ENCODE measurements around the gene C1QTNF12. TPM values are rescaled to one million over a fixed set of nuclear protein-coding genes. Genes with fewer than 3 reads are reported as not detected.

Gene C1QTNF12
- total RNA-seq, 1 experiment from 2014 or later, result 4.4 TPM

- Histone ChIP-seq H3K56ac (ENCODE audit: insufficient read length, low read depth, low read length) (no peak overlapping the region), H3K4me1 (ENCODE audit: insufficient read depth, low read length) (no peaks in the 10 kb centered on the region), H3K27ac (ENCODE audit: insufficient read length, low read depth, low read length) (no peak overlapping the region), H3K9me3 (ENCODE audit: control insufficient read depth, low read depth, low read length) (no peaks in the 10 kb centered on the region), H4K5ac (ENCODE audit: insufficient read length, low read depth, low read length) (no peak overlapping the region), H3K18ac (ENCODE audit: insufficient read length, low read depth, low read length) (no peak overlapping the region), H4K8ac (replicated peaks; ENCODE audit: insufficient read length, low read depth, low read length) (no peak overlapping the region), H2BK5ac (ENCODE audit: insufficient read length, low read length) (no peak overlapping the region), H3K9ac (ENCODE audit: extremely low read depth, insufficient read length, low read length) (no peak overlapping the region), H3K23ac (ENCODE audit: insufficient read length, low read depth, low read length) (no peak overlapping the region), H3K27me3 (ENCODE audit: insufficient read depth, low read length) (no peaks in the 10 kb centered on the region), H3T11ph (ENCODE audit: low read length) (no peak overlapping the region), H3K79me1 (ENCODE audit: insufficient read depth, low read depth, low read length, poor library complexity, severe bottlenecking) (peaks cover 2% of the 10 kb centered on the region), H4K91ac (ENCODE audit: insufficient read length, low read depth, low read length) (no peak overlapping the region), H2BK15ac (ENCODE audit: low read depth, low read length) (no peak overlapping the region), H2AFZ (ENCODE audit: low read length) (no peak overlapping the region), H2BK20ac (ENCODE audit: low read depth, low read length, poor library complexity, severe bottlenecking) (no peak overlapping the region), H3K14ac (ENCODE audit: insufficient read depth, low read length) (no peak overlapping the region), H3K4me2 (ENCODE audit: insufficient read depth, insufficient read length, low read length) (no peak overlapping the region), H2BK12ac (ENCODE audit: insufficient read length, low read depth, low read length) (no peak overlapping the region), H2AK5ac (ENCODE audit: insufficient read length, low read length) (no peak overlapping the region), H3K4ac (ENCODE audit: low read depth, low read length) (no peak overlapping the region), H4K20me1 (ENCODE audit: control insufficient read depth, insufficient read depth, insufficient read length) (no peaks in the 10 kb centered on the region), H2BK120ac (ENCODE audit: low read depth, low read length, poor library complexity, severe bottlenecking) (no peak overlapping the region), H3K23me2 (ENCODE audit: insufficient read length, low read depth, low read length, poor library complexity, severe bottlenecking) (peaks cover 6% of the 10 kb centered on the region), H3K79me2 (ENCODE audit: insufficient read depth, low read length) (peaks cover 2% of the 10 kb centered on the region; the same call in 1 of the 2 replicates)
- no peaks in the 10 kb centered on the region for H3K27me3 Mint-ChIP-seq (ENCODE audit: low read depth)
- WGBS (ENCODE audit: extremely low coverage, insufficient read length, low lambda C conversion rate), result no CpG with 5 or more reads among the region's 28 CpGs
- no peak overlapping the region; a peak in 1 of 5 replicates for H3K4me3 Mint-ChIP-seq
- H3K9me3 Mint-ChIP-seq, result peaks cover 0 to 4% of the 10 kb centered on the region in 2 experiments; a peak in 1 of 5 replicates
- peaks cover 11 to 15% of the 10 kb centered on the region in 2 experiments for H3K4me1 Mint-ChIP-seq
- no peak for TF ChIP-seq CTCF (conservative IDR thresholded peaks at IDR 0.05)
- H3K27ac Mint-ChIP-seq, result no peak overlapping the region; a peak in 1 of 7 replicates
- DNase-seq, result no peak
- peaks cover 17 to 46% (median 42%) of the 10 kb centered on the region in 3 experiments for H3K36me3 Mint-ChIP-seq (ENCODE audit: insufficient read depth in 1 of 3, low read depth in 3 of 3)
Measured at GRCh38 chr1:1228596-1229321, 17.8 kb downstream of the C1QTNF12 start.
